Body of pancreas (tissue), 4 donors: Measurements from ENCODE around the gene ACTL10. TPM values are rescaled to one million over a fixed set of nuclear protein-coding genes. Genes with fewer than 3 reads are reported as not detected.

Source experiments
- ATAC-seq: fragments of 150-250 bp; one replicate; pipeline ENCODE4 v1.9.1; 2016
- DNase-seq, 4 donors: peaks; one replicate each; pipeline ENCODE4 v3.0.0-alpha.2; 2019
- H3K27ac ChIP-seq, 4 donors: fragments of 200-600 bp; sonication (generic); 1 replicate in 3 of 4; 2 replicates in 1 of 4; pipeline versions ENCODE4 v1.5.1 to v1.6.1; 2016 to 2019; ENCODE audit warnings: mild to moderate bottlenecking in 1 of 4, mixed read lengths in 1 of 4, moderate library complexity in 1 of 4
- H3K27me3 ChIP-seq, 2 donors: fragments of 200-600 bp; sonication (generic); one replicate each; pipeline ENCODE4 v1.6.0; 2016; ENCODE audit warnings: mild to moderate bottlenecking in 1 of 2
- H3K36me3 ChIP-seq, 2 donors: fragments of 200-600 bp; sonication (generic); replicated peaks in 1 of 2; 2 replicates each; pipeline ENCODE4 v1.5.1; 2016; ENCODE audit warnings: low read depth in 2 of 2; ENCODE audit not compliant: insufficient read depth in 1 of 2
- H3K4me1 ChIP-seq: fragments of 200-600 bp; sonication (generic); one replicate; pipeline ENCODE4 v1.6.0; 2016
- H3K4me3 ChIP-seq, 2 donors: fragments of 200-600 bp; sonication (generic); 1 replicate in 1 of 2; 2 replicates in 1 of 2; pipeline ENCODE4 v1.5.1; 2016 to 2019
- H3K9me3 ChIP-seq, 3 donors: fragments of 200-600 bp; sonication (generic); 1 replicate in 2 of 3; 2 replicates in 1 of 3; pipeline ENCODE4 v1.5.1; 2016
- POLR2A ChIP-seq, 3 donors: fragments of 450-650 bp; IDR thresholded peaks; one replicate each; pipeline ENCODE4 v1.6.1; 2016; ENCODE audit warnings: antibody characterized with exemption in 3 of 3, mild to moderate bottlenecking in 2 of 3
- WGBS, 2 donors: methylation state at CpG; one replicate each; pipeline ENCODE4 v1.1.5; 2017; 5-methylcytosine and 5-hydroxymethylcytosine counted together
- intact Hi-C: fragments of 100-400 bp; cut with DNase I; formaldehyde crosslinking; loops from one replicate; pipeline ENCODE4 v1.15.1; 2023
- total RNA-seq, 2 donors: library from RNA; depleted of rRNA; stranded (reverse); fragments of >200 nt; gene quantifications; one replicate each; pipeline ENCODE4 v1.1.0, GENCODE V29; 2016
- TF ChIP-seq, protein P1 (sequence below), 7 experiments: fragments of 450-650 bp in 4 of 7; fragments of 200-600 bp in 3 of 7; sonication (generic) in 3 of 7; IDR thresholded peaks; one replicate each; pipeline ENCODE4 v1.5.1; 2016 to 2019; ENCODE audit warnings: antibody characterized with exemption in 7 of 7

Gene ACTL10
- total RNA-seq, 2 donors from 2014 or later: 4.0 to 4.9 TPM

DNA sequence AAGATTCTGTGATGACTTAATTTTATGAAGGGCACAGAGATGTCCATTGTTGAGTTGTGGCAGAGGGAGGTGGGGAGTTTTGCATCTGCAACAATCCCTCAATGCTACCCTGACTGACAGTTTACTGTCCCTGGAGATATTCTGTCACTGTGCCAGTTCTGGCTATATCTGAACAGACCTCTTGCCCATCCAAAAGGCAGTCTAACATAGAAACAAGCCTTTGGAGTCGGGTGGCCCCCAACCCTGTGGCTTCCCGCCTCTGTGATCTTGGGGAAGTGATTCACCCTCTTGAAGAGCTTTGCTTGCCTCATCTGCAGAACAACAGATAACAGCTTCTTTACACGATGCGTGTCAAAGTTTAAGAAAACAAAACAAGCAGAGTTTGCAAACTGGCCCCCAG is 23.2 kb downstream of the ACTL10 start:
- intact Hi-C loops: no loop called here
- TF ChIP-seq POLR2A (IDR thresholded peaks at IDR 0.05): no peak
- TF ChIP-seq, protein P1, sequence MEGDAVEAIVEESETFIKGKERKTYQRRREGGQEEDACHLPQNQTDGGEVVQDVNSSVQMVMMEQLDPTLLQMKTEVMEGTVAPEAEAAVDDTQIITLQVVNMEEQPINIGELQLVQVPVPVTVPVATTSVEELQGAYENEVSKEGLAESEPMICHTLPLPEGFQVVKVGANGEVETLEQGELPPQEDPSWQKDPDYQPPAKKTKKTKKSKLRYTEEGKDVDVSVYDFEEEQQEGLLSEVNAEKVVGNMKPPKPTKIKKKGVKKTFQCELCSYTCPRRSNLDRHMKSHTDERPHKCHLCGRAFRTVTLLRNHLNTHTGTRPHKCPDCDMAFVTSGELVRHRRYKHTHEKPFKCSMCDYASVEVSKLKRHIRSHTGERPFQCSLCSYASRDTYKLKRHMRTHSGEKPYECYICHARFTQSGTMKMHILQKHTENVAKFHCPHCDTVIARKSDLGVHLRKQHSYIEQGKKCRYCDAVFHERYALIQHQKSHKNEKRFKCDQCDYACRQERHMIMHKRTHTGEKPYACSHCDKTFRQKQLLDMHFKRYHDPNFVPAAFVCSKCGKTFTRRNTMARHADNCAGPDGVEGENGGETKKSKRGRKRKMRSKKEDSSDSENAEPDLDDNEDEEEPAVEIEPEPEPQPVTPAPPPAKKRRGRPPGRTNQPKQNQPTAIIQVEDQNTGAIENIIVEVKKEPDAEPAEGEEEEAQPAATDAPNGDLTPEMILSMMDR (IDR thresholded peaks at IDR 0.05): no peak
- DNase-seq (no peak), ATAC-seq (no peak)
- Histone ChIP-seq H3K4me3 (no peak overlapping the region), H3K27me3 (no peaks in the 10 kb centered on the region), H3K4me1 (peaks cover 23% of the 10 kb centered on the region), H3K27ac (no peak overlapping the region), H3K36me3 (no peaks in the 10 kb centered on the region), H3K9me3 (no peaks in the 10 kb centered on the region)
- 68 to 85% methylated on average over 4 of the region's 4 CpGs for WGBS, 2 donors

DNA sequence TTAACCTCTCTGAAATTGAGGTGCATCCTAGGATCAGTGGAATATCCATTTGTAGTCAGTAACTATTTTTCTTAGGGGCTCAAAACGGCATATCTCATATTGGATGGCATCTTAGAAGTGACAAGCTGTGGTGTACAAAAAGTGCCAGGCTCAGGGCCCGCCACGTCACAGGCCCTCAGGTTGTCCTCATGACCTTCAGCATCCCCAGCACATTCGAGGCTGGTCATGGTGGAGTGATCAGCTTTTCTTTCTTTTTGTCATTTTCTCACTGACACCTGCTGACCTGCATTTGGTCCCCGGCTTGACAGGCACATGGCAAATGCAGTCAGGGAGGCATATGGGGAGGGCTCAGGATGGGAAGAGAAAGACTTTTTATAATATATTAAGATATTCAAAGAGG is 26.5 kb downstream of the ACTL10 start:
- intact Hi-C loops: no loop called here
- DNase-seq (no peak), ATAC-seq (no peak)
- Histone ChIP-seq H3K4me3 (no peak overlapping the region), H3K4me1 (peaks cover 10% of the 10 kb centered on the region), H3K27ac (no peak overlapping the region), H3K27me3 (no peaks in the 10 kb centered on the region), H3K36me3 (no peaks in the 10 kb centered on the region), H3K9me3 (no peaks in the 10 kb centered on the region)
- TF ChIP-seq, protein P1 (IDR thresholded peaks at IDR 0.05): no peak
- no peak for TF ChIP-seq POLR2A (IDR thresholded peaks at IDR 0.05)
- WGBS, 2 donors: 73 to 76% methylated on average over 5 of the region's 5 CpGs

DNA sequence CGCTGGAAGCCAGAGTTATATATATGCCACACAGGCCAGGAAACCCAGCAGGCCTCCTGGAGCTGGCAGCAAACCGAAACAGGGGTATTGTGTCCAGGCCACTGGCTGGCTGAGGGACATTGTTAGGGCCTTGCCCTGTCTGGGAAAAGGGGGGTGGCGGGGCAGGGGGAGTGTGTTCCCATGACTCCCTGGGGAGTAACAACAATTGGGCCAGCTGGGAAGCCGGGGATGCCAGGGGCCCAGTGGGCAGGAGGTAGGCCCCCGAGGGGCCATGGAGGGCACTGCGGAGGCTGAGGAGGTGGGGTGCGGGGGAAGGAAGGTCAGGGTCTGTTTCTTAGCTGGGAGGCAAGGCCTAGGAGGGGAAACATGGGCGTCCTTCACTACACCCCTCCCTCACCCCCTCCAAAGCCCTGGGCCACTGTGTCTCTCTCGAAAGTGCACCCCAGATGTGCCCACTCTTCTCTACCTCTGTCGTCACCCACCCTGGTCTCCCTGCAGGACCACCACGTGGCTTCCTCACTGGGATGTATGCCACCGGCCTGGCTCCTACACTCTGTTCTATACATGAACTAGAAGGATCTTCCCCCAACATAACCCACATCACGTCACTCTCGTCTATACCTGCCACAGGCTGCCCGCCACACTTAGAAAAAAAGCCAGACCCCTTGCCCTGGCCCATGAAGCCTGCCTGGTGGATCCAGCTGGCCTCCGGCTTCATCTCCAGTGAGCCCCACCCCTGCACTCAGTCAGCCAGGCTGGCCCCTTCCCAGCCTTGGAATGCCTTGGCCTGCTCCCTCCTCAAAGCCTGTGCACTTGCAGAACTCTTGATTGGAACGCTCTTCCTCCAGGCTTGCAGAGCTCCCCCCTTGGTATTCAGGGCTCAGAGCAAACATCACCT is 27.2 kb downstream of the ACTL10 start:
- ATAC-seq: no peak
- H3K4me1 ChIP-seq: peaks cover 3% of the 10 kb centered on the region

DNA sequence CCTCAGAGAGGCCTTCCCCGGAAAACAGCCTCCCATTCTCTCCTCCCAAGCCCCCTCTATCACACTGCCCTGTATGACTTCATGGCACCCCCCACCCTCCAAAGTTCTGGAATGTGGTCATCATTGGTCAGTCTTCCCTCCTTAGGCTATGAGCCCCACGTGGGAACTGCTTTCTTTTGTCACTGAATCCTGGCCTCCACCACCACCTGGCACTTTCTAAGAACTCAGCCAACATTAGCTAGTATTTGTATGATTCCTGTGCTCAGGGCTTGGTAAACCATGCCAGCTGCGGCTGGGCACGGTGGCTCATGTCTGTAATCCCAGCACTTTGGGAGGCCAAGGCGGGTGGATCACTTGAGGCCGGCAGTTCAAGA is 27.9 kb downstream of the ACTL10 start:
- no peak for ATAC-seq
- intact Hi-C loops: no loop called here
- H3K9me3 ChIP-seq: no peaks in the 10 kb centered on the region
- H3K4me1 ChIP-seq: no peaks in the 10 kb centered on the region
- no peak overlapping the region for H3K27ac ChIP-seq
- TF ChIP-seq POLR2A (IDR thresholded peaks at IDR 0.05): no peak
- TF ChIP-seq, protein P1 (IDR thresholded peaks at IDR 0.05): no peak
- WGBS, 2 donors: 75 to 81% methylated on average over 6 of the region's 6 CpGs
- no peak overlapping the region for H3K4me3 ChIP-seq
- DNase-seq: no peak
- no peaks in the 10 kb centered on the region for H3K27me3 ChIP-seq
- no peaks in the 10 kb centered on the region for H3K36me3 ChIP-seq

More for the DNA sequence above, 27.2 kb downstream of the ACTL10 start:
- no peak for DNase-seq
- Histone ChIP-seq H3K36me3 (no peaks in the 10 kb centered on the region), H3K9me3 (no peaks in the 10 kb centered on the region), H3K27me3 (no peaks in the 10 kb centered on the region), H3K27ac (no peak overlapping the region), H3K4me3 (no peak overlapping the region)
- WGBS, 2 donors: 77 to 79% methylated on average over 17 of the region's 17 CpGs
- TF ChIP-seq, protein P1 (IDR thresholded peaks at IDR 0.05): no peak
- TF ChIP-seq POLR2A (IDR thresholded peaks at IDR 0.05): no peak
- intact Hi-C loops: no loop called here

DNA sequence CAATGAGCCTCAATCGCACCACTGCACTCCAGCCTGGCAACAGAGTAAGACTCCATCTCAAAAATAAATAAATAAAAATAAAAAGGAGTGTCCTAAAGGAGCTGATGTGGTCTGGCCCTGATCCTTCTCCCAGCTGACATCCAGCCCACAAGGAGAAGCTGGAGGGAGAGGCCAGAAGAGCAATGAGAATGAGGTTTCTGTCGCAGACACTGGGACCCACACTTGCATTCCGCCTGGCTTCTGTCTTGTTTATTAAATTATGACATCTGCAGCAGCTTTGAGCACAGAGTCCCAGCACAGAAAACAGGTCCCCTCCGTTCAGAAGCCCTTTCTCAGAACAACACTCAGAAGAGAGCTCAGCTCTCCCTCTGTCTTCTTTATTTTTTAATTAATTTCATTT is 29.7 kb downstream of the ACTL10 start:
- TF ChIP-seq, protein P1 (IDR thresholded peaks at IDR 0.05): no peak
- TF ChIP-seq POLR2A (IDR thresholded peaks at IDR 0.05): no peak
- no peaks in the 10 kb centered on the region for H3K36me3 ChIP-seq
- no peak overlapping the region for H3K4me3 ChIP-seq
- intact Hi-C loops: no loop called here
- no peaks in the 10 kb centered on the region for H3K9me3 ChIP-seq
- no peak for ATAC-seq
- H3K27ac ChIP-seq: no peak overlapping the region
- no peaks in the 10 kb centered on the region for H3K4me1 ChIP-seq
- no peaks in the 10 kb centered on the region for H3K27me3 ChIP-seq
- 76 to 85% methylated on average over 4 of the region's 4 CpGs for WGBS, 2 donors
- no peak for DNase-seq
